AG09319 (cell line): ENCODE results near the gene ATP4B.

Experiments
- DNase-seq: peaks from one replicate; pipeline ENCODE4 v3.0.0-alpha.2; 2010; ENCODE audit warnings: low read depth; ENCODE audit errors: extremely low read depth
- CTCF ChIP-seq: IDR thresholded peaks from 2 replicates; pipeline ENCODE4 v1.5.1; 2011; ENCODE audit warnings: low read depth, mild to moderate bottlenecking, inconsistent platforms, low read length, moderate library complexity

Gene ATP4B

GRCh38 chr13:113668491-113668971, 10.5 kb upstream of the ATP4B start:
- DNase-seq: no peak
- TF ChIP-seq CTCF: no peak

DNA sequence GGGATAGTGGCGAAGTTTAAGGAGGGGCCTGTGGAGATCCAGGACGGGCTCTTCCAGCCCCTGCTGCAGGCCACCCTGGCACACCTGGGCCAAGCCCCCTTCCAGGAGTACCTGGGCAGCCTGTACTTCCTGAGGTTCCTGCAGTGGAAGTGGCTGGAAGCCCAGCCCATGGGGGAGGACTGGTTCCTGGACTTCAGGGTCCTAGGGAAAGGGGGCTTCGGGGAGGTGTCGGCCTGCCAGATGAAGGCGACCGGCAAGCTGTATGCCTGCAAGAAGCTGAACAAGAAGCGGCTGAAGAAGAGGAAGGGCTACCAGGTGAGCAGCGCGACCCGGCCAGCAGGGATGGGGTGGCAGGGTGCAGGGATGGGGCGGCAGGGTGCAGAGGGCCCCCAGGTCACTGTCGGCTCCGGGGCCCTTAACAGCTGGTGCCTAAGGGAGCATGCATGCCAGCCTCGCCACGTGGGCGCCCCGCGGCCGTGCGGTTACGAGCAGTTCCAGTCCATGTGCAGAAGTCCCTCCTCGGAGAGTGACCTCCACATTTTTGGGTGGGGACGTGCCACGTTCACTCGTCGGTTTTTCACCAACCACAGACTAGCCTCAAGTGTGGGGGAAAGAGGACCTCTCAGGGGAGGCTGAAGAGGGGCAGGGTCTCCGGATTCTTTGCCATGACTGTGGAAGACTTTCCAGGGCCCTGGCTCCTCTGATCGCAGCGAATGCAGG, 9.9 kb upstream of the ATP4B start:
- TF ChIP-seq CTCF: no peak
- no peak for DNase-seq

DNA sequence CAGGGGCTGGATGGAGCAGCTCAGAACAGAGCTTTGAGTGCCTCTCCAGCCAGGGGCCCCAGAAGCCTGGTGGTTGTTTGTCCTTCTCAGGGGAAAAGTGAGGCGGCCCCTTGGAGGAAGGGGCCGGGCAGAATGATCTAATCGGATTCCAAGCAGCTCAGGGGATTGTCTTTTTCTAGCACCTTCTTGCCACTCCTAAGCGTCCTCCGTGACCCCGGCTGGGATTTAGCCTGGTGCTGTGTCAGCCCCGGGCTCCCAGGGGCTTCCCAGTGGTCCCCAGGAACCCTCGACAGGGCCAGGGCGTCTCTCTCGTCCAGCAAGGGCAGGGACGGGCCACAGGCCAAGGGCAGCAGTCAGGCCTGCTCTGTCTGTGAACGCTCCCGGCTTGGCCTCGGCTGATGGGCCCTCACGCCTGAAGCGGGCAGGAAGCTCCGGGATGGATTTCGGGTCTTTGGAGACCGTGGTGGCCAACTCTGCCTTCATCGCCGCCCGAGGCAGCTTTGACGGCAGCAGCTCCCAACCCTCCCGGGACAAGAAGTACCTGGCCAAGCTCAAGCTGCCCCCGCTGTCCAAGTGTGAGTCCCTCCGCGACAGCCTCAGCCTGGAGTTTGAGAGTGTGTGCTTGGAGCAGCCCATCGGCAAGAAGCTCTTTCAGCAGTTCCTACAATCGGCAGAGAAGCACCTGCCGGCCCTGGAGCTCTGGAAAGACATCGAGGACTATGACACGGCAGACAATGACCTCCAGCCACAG, 9.1 kb upstream of the ATP4B start, which contains the start of gene GRK1:
TSS of gene GRK1 (plus strand) at position 269 of the 751 bp plus-strand sequence. CDS start at position 437, 168 bp downstream.
- TF ChIP-seq CTCF: no peak
- DNase-seq: no peak

- DNase-seq: no peak
- no peak for TF ChIP-seq CTCF
These were observed 8.3 kb upstream of the ATP4B start for GRCh38 chr13:113666329-113666670.

- TF ChIP-seq CTCF: no peak
- DNase-seq: no peak
These were observed 7.8 kb upstream of the ATP4B start for GRCh38 chr13:113665597-113666328.

DNA sequence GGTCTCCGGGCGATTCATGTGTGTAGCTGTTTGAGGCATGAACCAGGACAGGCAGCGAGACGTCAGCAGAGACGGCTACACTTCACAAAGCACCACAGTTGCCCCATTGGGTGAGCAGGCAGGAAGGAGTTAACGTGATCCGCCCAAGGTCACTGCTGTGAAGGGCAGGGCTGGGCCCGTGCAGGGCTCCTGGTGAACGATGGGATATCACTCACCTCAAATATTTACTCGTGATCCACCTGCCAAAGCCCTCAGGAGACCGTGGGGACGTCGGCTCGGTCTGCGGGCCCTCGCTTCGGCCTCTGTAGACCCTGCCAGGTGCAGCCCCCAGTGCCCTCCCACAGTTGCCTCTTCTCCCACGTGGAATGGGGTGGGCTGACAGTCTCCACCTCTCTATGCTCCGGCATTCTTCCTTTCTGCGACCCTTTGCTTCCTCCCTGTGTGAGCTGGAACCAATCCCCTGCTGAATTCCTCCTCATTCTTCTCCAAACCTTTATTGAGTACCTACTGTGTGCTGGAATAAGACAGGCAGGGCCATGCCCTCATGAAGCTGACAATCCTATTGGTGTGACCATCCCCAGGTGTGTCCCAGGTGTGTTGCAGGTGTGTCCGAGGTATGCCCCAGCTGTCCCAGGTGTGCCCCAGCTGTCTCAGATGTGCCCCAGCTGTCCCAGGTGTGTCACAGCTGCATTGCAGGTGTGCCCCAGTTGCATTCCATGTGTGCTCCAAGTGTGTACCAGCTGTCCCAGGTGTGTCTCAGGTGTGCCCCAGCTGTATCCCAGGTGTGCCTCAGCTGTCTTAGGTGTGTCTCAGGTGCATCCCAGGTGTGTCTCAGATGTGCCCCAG, 7.0 kb upstream of the ATP4B start:
- DNase-seq: no peak
- TF ChIP-seq CTCF: no peak
